HCT116 (cell line): Measurements from ENCODE around the gene COMMD9.

Experiments used
- EZH2 ChIP-seq: fragments of 200-600 bp; sonication (generic); IDR thresholded peaks from 2 replicates; pipeline ENCODE4 v1.6.1; 2017; ENCODE audit warnings: antibody characterized with exemption, mixed run types
- TF ChIP-seq, protein P1 (sequence below), 3 experiments: fragments of 200-600 bp in 1 of 3; sonication (generic) in 1 of 3; IDR thresholded peaks in 2 of 3; conservative IDR thresholded peaks in 1 of 3; 2 replicates each; pipeline ENCODE4 v1.5.1; 2012 to 2017; ENCODE audit warnings: low read depth in 2 of 3, low read length in 2 of 3, antibody characterized with exemption in 1 of 3, borderline replicate concordance in 1 of 3, control low read depth in 1 of 3, mild to moderate bottlenecking in 1 of 3, mixed read lengths in 1 of 3, mixed run types in 1 of 3, moderate library complexity in 1 of 3; ENCODE audit not compliant: insufficient read depth in 1 of 3

DNA sequence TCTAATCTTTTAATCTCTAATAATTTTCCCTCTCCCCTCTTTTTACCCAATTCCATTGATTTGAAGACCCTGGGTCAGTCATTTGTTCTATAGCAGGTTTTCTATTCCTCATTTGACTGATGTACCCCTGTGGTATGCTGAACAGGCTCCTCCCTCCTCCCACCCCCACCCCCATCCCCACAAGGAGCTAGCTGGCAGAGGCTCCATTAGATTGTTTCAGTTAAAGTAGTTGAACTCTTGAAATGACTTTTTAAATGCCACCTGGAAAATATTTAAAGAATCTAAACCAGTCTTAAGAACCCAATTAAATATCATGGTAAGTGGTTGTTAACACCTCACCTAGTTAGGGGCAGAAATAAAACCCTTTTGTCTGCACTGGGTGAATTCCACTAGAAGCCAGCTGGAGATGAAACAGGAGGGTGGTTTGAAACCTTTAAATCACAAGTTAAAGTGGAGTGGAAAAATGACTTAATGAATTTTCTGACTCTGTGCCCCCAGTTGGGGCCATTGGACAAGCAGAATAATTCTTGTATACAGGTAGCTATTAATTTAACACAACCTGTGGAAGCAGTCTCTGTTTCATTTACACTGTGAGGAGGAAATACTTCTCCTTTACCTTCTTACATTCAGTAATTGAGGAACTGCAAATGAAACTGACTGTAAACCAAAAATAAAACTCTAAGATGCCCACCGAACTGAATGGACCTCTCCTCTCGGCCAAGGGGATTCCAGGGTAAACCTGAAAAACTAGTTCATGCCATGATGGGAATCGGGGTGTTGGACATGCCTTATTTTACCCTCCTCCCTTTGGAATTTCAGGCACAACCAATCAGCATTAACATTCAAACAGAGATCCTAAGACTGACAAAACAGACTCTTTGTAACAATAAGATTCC lies 37.5 kb upstream of the COMMD9 start:
- TF ChIP-seq, protein P1, sequence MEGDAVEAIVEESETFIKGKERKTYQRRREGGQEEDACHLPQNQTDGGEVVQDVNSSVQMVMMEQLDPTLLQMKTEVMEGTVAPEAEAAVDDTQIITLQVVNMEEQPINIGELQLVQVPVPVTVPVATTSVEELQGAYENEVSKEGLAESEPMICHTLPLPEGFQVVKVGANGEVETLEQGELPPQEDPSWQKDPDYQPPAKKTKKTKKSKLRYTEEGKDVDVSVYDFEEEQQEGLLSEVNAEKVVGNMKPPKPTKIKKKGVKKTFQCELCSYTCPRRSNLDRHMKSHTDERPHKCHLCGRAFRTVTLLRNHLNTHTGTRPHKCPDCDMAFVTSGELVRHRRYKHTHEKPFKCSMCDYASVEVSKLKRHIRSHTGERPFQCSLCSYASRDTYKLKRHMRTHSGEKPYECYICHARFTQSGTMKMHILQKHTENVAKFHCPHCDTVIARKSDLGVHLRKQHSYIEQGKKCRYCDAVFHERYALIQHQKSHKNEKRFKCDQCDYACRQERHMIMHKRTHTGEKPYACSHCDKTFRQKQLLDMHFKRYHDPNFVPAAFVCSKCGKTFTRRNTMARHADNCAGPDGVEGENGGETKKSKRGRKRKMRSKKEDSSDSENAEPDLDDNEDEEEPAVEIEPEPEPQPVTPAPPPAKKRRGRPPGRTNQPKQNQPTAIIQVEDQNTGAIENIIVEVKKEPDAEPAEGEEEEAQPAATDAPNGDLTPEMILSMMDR (IDR thresholded peaks at IDR 0.05 in 2 of 3, conservative IDR thresholded peaks at IDR 0.05 in 1 of 3; ENCODE audit: borderline replicate concordance in 1 of 3, insufficient read depth in 1 of 3, low read depth in 2 of 3, low read length in 2 of 3), result no peak
- no peak for TF ChIP-seq EZH2
